DND-41 (cell line): Measurements from ENCODE around the gene RLN2.

Source experiments
- EZH2 ChIP-seq: IDR thresholded peaks from 3 replicates; pipeline ENCODE4 v1.6.1; 2012; ENCODE audit warnings: borderline replicate concordance, low read depth, mild to moderate bottlenecking, moderate library complexity, low read length, inconsistent platforms; ENCODE audit not compliant: severe bottlenecking
- TF ChIP-seq, protein P1 (sequence below): IDR thresholded peaks from 2 replicates; pipeline ENCODE4 v1.5.1; 2012; ENCODE audit warnings: borderline replicate concordance, low read length, moderate library complexity, mild to moderate bottlenecking; ENCODE audit not compliant: poor library complexity, severe bottlenecking; ENCODE audit errors: extremely low read depth

DNA sequence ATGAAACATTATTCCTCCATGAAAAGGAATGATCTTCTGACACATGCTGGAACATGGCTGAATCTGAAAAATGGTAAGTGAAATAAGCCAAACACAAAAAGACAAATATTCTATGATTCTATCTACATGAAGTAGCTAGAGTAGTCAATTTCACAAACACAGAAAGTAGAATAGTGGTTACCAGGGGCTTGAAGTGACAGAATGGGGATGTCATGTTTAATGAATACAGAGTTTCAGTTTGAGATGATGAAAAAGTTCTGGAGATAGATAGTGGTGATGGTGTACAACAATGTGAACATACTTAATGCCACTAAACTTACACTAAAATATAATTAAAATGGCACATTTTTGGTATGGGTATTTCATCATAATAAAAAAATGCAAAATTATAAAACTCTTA is 18.3 kb downstream of the RLN2 start:
- TF ChIP-seq EZH2: no peak
- TF ChIP-seq, protein P1, sequence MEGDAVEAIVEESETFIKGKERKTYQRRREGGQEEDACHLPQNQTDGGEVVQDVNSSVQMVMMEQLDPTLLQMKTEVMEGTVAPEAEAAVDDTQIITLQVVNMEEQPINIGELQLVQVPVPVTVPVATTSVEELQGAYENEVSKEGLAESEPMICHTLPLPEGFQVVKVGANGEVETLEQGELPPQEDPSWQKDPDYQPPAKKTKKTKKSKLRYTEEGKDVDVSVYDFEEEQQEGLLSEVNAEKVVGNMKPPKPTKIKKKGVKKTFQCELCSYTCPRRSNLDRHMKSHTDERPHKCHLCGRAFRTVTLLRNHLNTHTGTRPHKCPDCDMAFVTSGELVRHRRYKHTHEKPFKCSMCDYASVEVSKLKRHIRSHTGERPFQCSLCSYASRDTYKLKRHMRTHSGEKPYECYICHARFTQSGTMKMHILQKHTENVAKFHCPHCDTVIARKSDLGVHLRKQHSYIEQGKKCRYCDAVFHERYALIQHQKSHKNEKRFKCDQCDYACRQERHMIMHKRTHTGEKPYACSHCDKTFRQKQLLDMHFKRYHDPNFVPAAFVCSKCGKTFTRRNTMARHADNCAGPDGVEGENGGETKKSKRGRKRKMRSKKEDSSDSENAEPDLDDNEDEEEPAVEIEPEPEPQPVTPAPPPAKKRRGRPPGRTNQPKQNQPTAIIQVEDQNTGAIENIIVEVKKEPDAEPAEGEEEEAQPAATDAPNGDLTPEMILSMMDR: no peak
